Measurements from ENCODE around the gene HIVEP1. TPM values are rescaled to one million over a fixed set of nuclear protein-coding genes. Genes with fewer than 3 reads are reported as not detected.

HIVEP1 gene
- total RNA-seq, 1 experiment from 2014 or later = 24.3 TPM

DNA sequence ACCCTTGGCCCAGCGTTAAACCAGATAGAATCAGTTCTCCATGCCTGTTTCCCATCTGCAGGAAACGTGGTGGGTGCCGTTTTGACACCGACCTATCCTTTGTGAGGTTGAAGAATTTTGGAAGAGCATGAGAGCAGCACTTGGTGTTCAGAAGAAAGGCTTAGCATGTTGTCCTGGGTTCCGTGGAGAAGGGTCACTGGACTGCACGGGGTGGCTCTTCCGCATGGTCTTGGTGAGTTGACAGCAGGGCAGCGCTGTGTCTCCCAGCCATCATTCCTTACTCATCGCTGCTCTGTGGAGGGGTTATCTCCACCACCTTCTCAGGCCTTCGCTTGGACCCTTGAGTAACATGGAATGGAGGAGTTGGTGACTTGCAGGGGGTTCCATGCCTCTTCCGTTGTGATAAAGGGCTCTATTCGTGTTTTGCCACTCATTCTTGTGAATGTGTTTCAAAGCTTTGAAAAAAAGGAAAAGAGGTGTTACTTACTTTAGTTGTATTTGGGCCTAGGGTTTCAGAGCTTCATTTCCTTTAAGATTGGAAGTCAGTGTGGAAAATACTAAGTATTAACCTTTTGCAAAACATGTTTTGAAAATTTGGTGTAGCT is 8.2 kb downstream of the HIVEP1 start (continued):
- TF ChIP-seq KAT7 (CRISPR knock-in tag; IDR thresholded peaks at IDR 0.05; ENCODE audit: borderline replicate concordance) = no peak
- no peak for TF ChIP-seq MXD4 (CRISPR knock-in tag; IDR thresholded peaks at IDR 0.05; ENCODE audit: borderline replicate concordance)

GRCh38 chr6:12022481-12022880 is 10.4 kb downstream of the HIVEP1 start:
- ChIA-PET CTCF (no interaction called here), POLR2A (no interaction called here)
- no peak for ATAC-seq
- DNase-seq (ENCODE audit: low spot score) = no peak
- H3K27me3 Mint-ChIP-seq (ENCODE audit: low read depth) = no peaks in the 10 kb centered on the region
- no peak overlapping the region for H3K4me3 Mint-ChIP-seq
- no peak overlapping the region for H3K27ac Mint-ChIP-seq
- TF ChIP-seq ZSCAN18 (CRISPR knock-in tag; IDR thresholded peaks at IDR 0.05) (no peak), ZNF121 (CRISPR knock-in tag; IDR thresholded peaks at IDR 0.05) (no peak), SMAD4 (CRISPR knock-in tag; IDR thresholded peaks at IDR 0.05) (no peak)
- peaks cover 1% of the 10 kb centered on the region for H3K9me3 Mint-ChIP-seq
- peaks cover 35% of the 10 kb centered on the region for H3K36me3 Mint-ChIP-seq
- peaks cover 38% of the 10 kb centered on the region for H3K4me1 Mint-ChIP-seq

GRCh38 chr6:12022953-12023388 is 10.9 kb downstream of the HIVEP1 start:
- Mint-ChIP-seq H3K4me1 (peaks cover 42% of the 10 kb centered on the region), H3K36me3 (peaks cover 34% of the 10 kb centered on the region), H3K4me3 (no peak overlapping the region), H3K9me3 (no peaks in the 10 kb centered on the region), H3K27me3 (ENCODE audit: low read depth) (no peaks in the 10 kb centered on the region), H3K27ac (no peak overlapping the region)
- ATAC-seq (no peak), DNase-seq (ENCODE audit: low spot score) (no peak)
- POLR2A ChIA-PET = no interaction called here
- TF ChIP-seq RELA (CRISPR knock-in tag; IDR thresholded peaks at IDR 0.05; ENCODE audit: borderline replicate concordance) = no peak
- no peak for TF ChIP-seq ZNF263 (CRISPR knock-in tag; IDR thresholded peaks at IDR 0.05; ENCODE audit: low read depth)
- TF ChIP-seq ZSCAN18 (CRISPR knock-in tag; IDR thresholded peaks at IDR 0.05) = no peak
- TF ChIP-seq CBFB (CRISPR knock-in tag; IDR thresholded peaks at IDR 0.05; ENCODE audit: low read depth) = no peak
- no peak for TF ChIP-seq NR2C2 (CRISPR knock-in tag; IDR thresholded peaks at IDR 0.05)
- no peak for TF ChIP-seq NFYB (CRISPR knock-in tag; conservative IDR thresholded peaks at IDR 0.05; ENCODE audit: low read depth)
- no peak for TF ChIP-seq TEAD1 (CRISPR knock-in tag; IDR thresholded peaks at IDR 0.05)
- TF ChIP-seq ZNF396 (CRISPR knock-in tag; IDR thresholded peaks at IDR 0.05; ENCODE audit: borderline replicate concordance) = no peak
- no peak for TF ChIP-seq HMGA2 (CRISPR knock-in tag; IDR thresholded peaks at IDR 0.05)
- TF ChIP-seq ZNF138 (CRISPR knock-in tag; conservative IDR thresholded peaks at IDR 0.05) = no peak
- TF ChIP-seq, protein P1, sequence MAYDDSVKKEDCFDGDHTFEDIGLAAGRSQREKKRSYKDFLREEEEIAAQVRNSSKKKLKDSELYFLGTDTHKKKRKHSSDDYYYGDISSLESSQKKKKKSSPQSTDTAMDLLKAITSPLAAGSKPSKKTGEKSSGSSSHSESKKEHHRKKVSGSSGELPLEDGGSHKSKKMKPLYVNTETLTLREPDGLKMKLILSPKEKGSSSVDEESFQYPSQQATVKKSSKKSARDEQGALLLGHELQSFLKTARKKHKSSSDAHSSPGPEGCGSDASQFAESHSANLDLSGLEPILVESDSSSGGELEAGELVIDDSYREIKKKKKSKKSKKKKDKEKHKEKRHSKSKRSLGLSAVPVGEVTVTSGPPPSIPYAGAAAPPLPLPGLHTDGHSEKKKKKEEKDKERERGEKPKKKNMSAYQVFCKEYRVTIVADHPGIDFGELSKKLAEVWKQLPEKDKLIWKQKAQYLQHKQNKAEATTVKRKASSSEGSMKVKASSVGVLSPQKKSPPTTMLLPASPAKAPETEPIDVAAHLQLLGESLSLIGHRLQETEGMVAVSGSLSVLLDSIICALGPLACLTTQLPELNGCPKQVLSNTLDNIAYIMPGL (CRISPR knock-in tag; IDR thresholded peaks at IDR 0.05) = no peak
- no peak for TF ChIP-seq ZNF219 (CRISPR knock-in tag; IDR thresholded peaks at IDR 0.05; ENCODE audit: borderline replicate concordance)
- TF ChIP-seq ZMAT4 (CRISPR knock-in tag; IDR thresholded peaks at IDR 0.05) = no peak
- no peak for TF ChIP-seq JAZF1 (CRISPR knock-in tag; IDR thresholded peaks at IDR 0.05)
- no peak for TF ChIP-seq E2F1 (CRISPR knock-in tag; IDR thresholded peaks at IDR 0.05)
- no peak for TF ChIP-seq ZBTB21 (CRISPR knock-in tag; IDR thresholded peaks at IDR 0.05; ENCODE audit: borderline replicate concordance)
- no peak for TF ChIP-seq MXD4 (CRISPR knock-in tag; IDR thresholded peaks at IDR 0.05; ENCODE audit: borderline replicate concordance)
- TF ChIP-seq, protein P2, sequence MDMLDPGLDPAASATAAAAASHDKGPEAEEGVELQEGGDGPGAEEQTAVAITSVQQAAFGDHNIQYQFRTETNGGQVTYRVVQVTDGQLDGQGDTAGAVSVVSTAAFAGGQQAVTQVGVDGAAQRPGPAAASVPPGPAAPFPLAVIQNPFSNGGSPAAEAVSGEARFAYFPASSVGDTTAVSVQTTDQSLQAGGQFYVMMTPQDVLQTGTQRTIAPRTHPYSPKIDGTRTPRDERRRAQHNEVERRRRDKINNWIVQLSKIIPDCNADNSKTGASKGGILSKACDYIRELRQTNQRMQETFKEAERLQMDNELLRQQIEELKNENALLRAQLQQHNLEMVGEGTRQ (CRISPR knock-in tag; IDR thresholded peaks at IDR 0.05) = no peak
- no peak for TF ChIP-seq ZNF425 (CRISPR knock-in tag; conservative IDR thresholded peaks at IDR 0.05)
- TF ChIP-seq TEAD4 (CRISPR knock-in tag; IDR thresholded peaks at IDR 0.05) = no peak
- CTCF ChIA-PET = no interaction called here

All from WTC11 (cell line).